ENCODE measurements around the gene TRPM2. TPM values are rescaled to one million over a fixed set of nuclear protein-coding genes. Genes with fewer than 3 reads are reported as not detected.

The TRPM2 gene
- total and polyA plus RNA-seq, 2 of the 8 experiments (the other 6 are each of a cell fraction or from before 2014, with no cell fraction given), result 0.27 to 0.28 TPM

- Histone ChIP-seq H4K5ac (ENCODE audit: insufficient read length, low read depth, low read length) (no peak overlapping the region), H3K56ac (replicated peaks; ENCODE audit: insufficient read length, low read depth, low read length) (no peak overlapping the region), H4K91ac (replicated peaks; ENCODE audit: insufficient read length, low read length) (no peak overlapping the region), H3K9ac (replicated peaks in 1 of 4; ENCODE audit: extremely low read depth in 1 of 4, low read depth in 3 of 4, low read length in 3 of 4) (no peak overlapping the region), H3K27me3 (replicated peaks in 1 of 4; ENCODE audit: control insufficient read depth in 3 of 4, extremely low read depth in 1 of 4, insufficient read depth in 3 of 4, low read length in 3 of 4) (no peaks in the 10 kb centered on the region), H3K27ac (ENCODE audit: low read depth, low read length) (no peak overlapping the region), H2AFZ (ENCODE audit: low read length) (no peak overlapping the region), H3K18ac (ENCODE audit: extremely low read depth, low read length) (no peak overlapping the region), H2BK12ac (ENCODE audit: low read depth, low read length) (no peak overlapping the region), H2BK20ac (ENCODE audit: low read length) (no peak overlapping the region), H2AK5ac (ENCODE audit: low read depth, low read length) (no peak overlapping the region), H3K79me1 (ENCODE audit: low read depth, low read length) (no peaks in the 10 kb centered on the region), H2BK120ac (replicated peaks; ENCODE audit: low read depth, low read length) (no peak overlapping the region), H2BK5ac (ENCODE audit: low read depth, low read length) (no peak overlapping the region), H4K8ac (ENCODE audit: extremely low read depth, insufficient read depth, low read length) (no peak overlapping the region), H3K36me3 (ENCODE audit: control insufficient read depth in 2 of 4, insufficient read depth in 4 of 4, low read length in 3 of 4) (no peaks in the 10 kb centered on the region), H3K4me3 (ENCODE audit: extremely low read depth in 1 of 4, insufficient read depth in 2 of 4, low read depth in 3 of 4, low read length in 4 of 4) (no peak overlapping the region), H3K23me2 (ENCODE audit: low read depth, low read length) (no peaks in the 10 kb centered on the region), H3K4me1 (replicated peaks in 1 of 4; ENCODE audit: control insufficient read depth in 3 of 4, insufficient read depth in 4 of 4, low read length in 3 of 4) (no peaks in the 10 kb centered on the region), H3K9me3 (ENCODE audit: insufficient read depth in 2 of 2, low read depth in 1 of 2, low read length in 1 of 2) (peaks cover 14 to 17% of the 10 kb centered on the region in 2 experiments), H4K20me1 (replicated peaks in 1 of 2; ENCODE audit: control insufficient read depth in 1 of 2, insufficient read depth in 2 of 2, low read length in 2 of 2) (no peaks in the 10 kb centered on the region), H3K79me2 (ENCODE audit: control insufficient read depth in 1 of 2, insufficient read depth in 2 of 2, low read length in 2 of 2) (no peaks in the 10 kb centered on the region), H3K14ac (ENCODE audit: insufficient read length) (no peak overlapping the region), H2BK15ac (ENCODE audit: low read length) (no peak overlapping the region), H3K4me2 (ENCODE audit: insufficient read depth in 1 of 2, low read depth in 2 of 2, low read length in 2 of 2) (no peak overlapping the region), H3K4ac (replicated peaks; ENCODE audit: insufficient read length, low read depth, low read length) (no peak overlapping the region), H3K23ac (ENCODE audit: insufficient read length) (no peak overlapping the region)
- ChIA-PET POLR2A (ENCODE audit: partially characterized antibody) (no interaction called here), CTCF (ENCODE audit: partially characterized antibody) (no interaction called here)
- WGBS, 2 experiments (ENCODE audit: extremely low coverage in 1 of 2, insufficient coverage in 1 of 2, insufficient read length in 1 of 2, insufficient replicate concordance in 2 of 2, low coverage in 1 of 2, low lambda C conversion rate in 2 of 2, missing lambda C conversion rate in 1 of 2), result 88% methylated on average over 1 of the region's 1 CpG; no CpG with 5 or more reads in 1 of the 2 experiments
- DNase-seq (ENCODE audit: low read depth in 1 of 2, low spot score in 2 of 2) (no peak), FAIRE-seq (no peak)
- TF ChIP-seq, protein P1, sequence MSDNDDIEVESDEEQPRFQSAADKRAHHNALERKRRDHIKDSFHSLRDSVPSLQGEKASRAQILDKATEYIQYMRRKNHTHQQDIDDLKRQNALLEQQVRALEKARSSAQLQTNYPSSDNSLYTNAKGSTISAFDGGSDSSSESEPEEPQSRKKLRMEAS (IDR thresholded peaks at IDR 0.05), result no peak
- no peak for TF ChIP-seq SAP30 (IDR thresholded peaks at IDR 0.05; ENCODE audit: insufficient read depth, insufficient replicate concordance, low read length)
- TF ChIP-seq, protein P2, sequence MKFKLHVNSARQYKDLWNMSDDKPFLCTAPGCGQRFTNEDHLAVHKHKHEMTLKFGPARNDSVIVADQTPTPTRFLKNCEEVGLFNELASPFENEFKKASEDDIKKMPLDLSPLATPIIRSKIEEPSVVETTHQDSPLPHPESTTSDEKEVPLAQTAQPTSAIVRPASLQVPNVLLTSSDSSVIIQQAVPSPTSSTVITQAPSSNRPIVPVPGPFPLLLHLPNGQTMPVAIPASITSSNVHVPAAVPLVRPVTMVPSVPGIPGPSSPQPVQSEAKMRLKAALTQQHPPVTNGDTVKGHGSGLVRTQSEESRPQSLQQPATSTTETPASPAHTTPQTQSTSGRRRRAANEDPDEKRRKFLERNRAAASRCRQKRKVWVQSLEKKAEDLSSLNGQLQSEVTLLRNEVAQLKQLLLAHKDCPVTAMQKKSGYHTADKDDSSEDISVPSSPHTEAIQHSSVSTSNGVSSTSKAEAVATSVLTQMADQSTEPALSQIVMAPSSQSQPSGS (IDR thresholded peaks at IDR 0.05; ENCODE audit: low read length), result no peak
- no peak for TF ChIP-seq SUZ12 (IDR thresholded peaks at IDR 0.05; ENCODE audit: low read length)
- no peak for TF ChIP-seq RAD21 (IDR thresholded peaks at IDR 0.05 in 1 of 2, conservative IDR thresholded peaks at IDR 0.05 in 1 of 2; ENCODE audit: low read depth in 2 of 2, low read length in 2 of 2)
- TF ChIP-seq TAF7 (optimal IDR thresholded peaks at IDR 0.05; ENCODE audit: borderline replicate concordance, low read depth, low read length), result no peak
- TF ChIP-seq TEAD4 (IDR thresholded peaks at IDR 0.05; ENCODE audit: low read depth, low read length), result no peak
- no peak for TF ChIP-seq TBP (IDR thresholded peaks at IDR 0.05; ENCODE audit: low read depth, low read length)
- no peak for TF ChIP-seq ASH2L (IDR thresholded peaks at IDR 0.05; ENCODE audit: low read length)
- TF ChIP-seq EP300 (IDR thresholded peaks at IDR 0.05; ENCODE audit: borderline replicate concordance in 1 of 2, low read depth in 2 of 2, low read length in 2 of 2), result no peak
- TF ChIP-seq HDAC6 (IDR thresholded peaks at IDR 0.05; ENCODE audit: low read depth, low read length), result no peak
Measured at GRCh38 chr21:44389335-44389734, 35.9 kb downstream of the TRPM2 start.

Data from H1 (cell line).